H9 (cell line): Measurements from ENCODE around the gene GRID1. TPM values are rescaled to one million over a fixed set of nuclear protein-coding genes. Genes with fewer than 3 reads are reported as not detected.
A peak's percentile ranks its signal among the peaks of the same experiment; 100 is the strongest.

Experiments used
- DNase-seq: peaks from one replicate; pipeline ENCODE4 v3.0.0-alpha.2; 2017
- H2AFZ ChIP-seq: one replicate; pipeline ENCODE4 v1.6.1; 2013; ENCODE audit warnings: mild to moderate bottlenecking, low read length, control low read depth, moderate library complexity
- H2AK5ac ChIP-seq: 2 replicates; pipeline ENCODE4 v1.6.1; 2013; ENCODE audit warnings: low read length, control low read depth, mixed read lengths; ENCODE audit not compliant: insufficient read length
- H2BK120ac ChIP-seq: one replicate; pipeline ENCODE4 v1.6.1; 2013; ENCODE audit warnings: low read depth, mild to moderate bottlenecking, low read length, control low read depth, inconsistent platforms; ENCODE audit not compliant: poor library complexity, severe bottlenecking
- H2BK12ac ChIP-seq: 2 replicates; pipeline ENCODE4 v1.6.1; 2013; ENCODE audit warnings: low read length, control low read depth, mixed read lengths, low read depth; ENCODE audit not compliant: insufficient read length
- H2BK15ac ChIP-seq: 2 replicates; pipeline ENCODE4 v1.6.1; 2013; ENCODE audit warnings: low read depth, low read length, control low read depth
- H2BK20ac ChIP-seq: one replicate; pipeline ENCODE4 v1.6.1; 2013; ENCODE audit warnings: low read depth, mild to moderate bottlenecking, low read length, control low read depth, inconsistent platforms; ENCODE audit not compliant: poor library complexity, severe bottlenecking
- H2BK5ac ChIP-seq: 2 replicates; pipeline ENCODE4 v1.6.1; 2013; ENCODE audit warnings: low read length, control low read depth, mixed read lengths; ENCODE audit not compliant: insufficient read length
- H3K14ac ChIP-seq: 2 replicates; pipeline ENCODE4 v1.6.1; 2013; ENCODE audit warnings: low read length, control low read depth; ENCODE audit not compliant: insufficient read depth
- H3K18ac ChIP-seq: 2 replicates; pipeline ENCODE4 v1.6.1; 2013; ENCODE audit warnings: low read depth, mild to moderate bottlenecking, mixed read lengths, low read length, control low read depth; ENCODE audit not compliant: insufficient read length
- H3K23ac ChIP-seq: 2 replicates; pipeline ENCODE4 v1.6.1; 2013; ENCODE audit warnings: low read length, control low read depth, mixed read lengths, low read depth; ENCODE audit not compliant: insufficient read length
- H3K23me2 ChIP-seq: 2 replicates; pipeline ENCODE4 v1.6.1; 2013; ENCODE audit warnings: low read depth, mild to moderate bottlenecking, mixed read lengths, low read length, control low read depth; ENCODE audit not compliant: insufficient read length, poor library complexity, severe bottlenecking
- H3K27ac ChIP-seq: 2 replicates; pipeline ENCODE4 v1.5.1; 2013; ENCODE audit warnings: low read length, control low read depth, mixed read lengths, low read depth; ENCODE audit not compliant: insufficient read length
- H3K27me3 ChIP-seq: 2 replicates; pipeline ENCODE4 v1.6.1; 2013; ENCODE audit warnings: low read length, control low read depth, inconsistent platforms; ENCODE audit not compliant: insufficient read depth
- H3K4ac ChIP-seq: 2 replicates; pipeline ENCODE4 v1.6.1; 2013; ENCODE audit warnings: low read depth, mild to moderate bottlenecking, control low read depth, inconsistent platforms, low read length, moderate library complexity
- H3K4me1 ChIP-seq: 2 replicates; pipeline ENCODE4 v1.6.1; 2013; ENCODE audit warnings: low read length, control low read depth, inconsistent platforms; ENCODE audit not compliant: insufficient read depth
- H3K4me2 ChIP-seq: 2 replicates; pipeline ENCODE4 v1.6.1; 2013; ENCODE audit warnings: low read length, control low read depth, mixed read lengths; ENCODE audit not compliant: insufficient read length, insufficient read depth
- H3K56ac ChIP-seq: 2 replicates; pipeline ENCODE4 v1.6.1; 2013; ENCODE audit warnings: low read depth, mild to moderate bottlenecking, mixed read lengths, low read length, control low read depth; ENCODE audit not compliant: insufficient read length
- H3K79me1 ChIP-seq: 2 replicates; pipeline ENCODE4 v1.6.1; 2013; ENCODE audit warnings: low read depth, mild to moderate bottlenecking, moderate library complexity, low read length, control low read depth, inconsistent platforms; ENCODE audit not compliant: insufficient read depth, poor library complexity, severe bottlenecking
- H3K79me2 ChIP-seq: 2 replicates; pipeline ENCODE4 v1.6.1; 2013; ENCODE audit warnings: low read length, control low read depth, inconsistent platforms; ENCODE audit not compliant: insufficient read depth
- H3K9ac ChIP-seq: 2 replicates; pipeline ENCODE4 v1.6.1; 2013; ENCODE audit warnings: low read length, control low read depth, mixed read lengths; ENCODE audit not compliant: insufficient read length; ENCODE audit errors: extremely low read depth
- H3K9me3 ChIP-seq: one replicate; pipeline ENCODE4 v1.6.1; 2013; ENCODE audit warnings: low read depth, low read length, inconsistent platforms; ENCODE audit not compliant: control insufficient read depth
- H3T11ph ChIP-seq: one replicate; pipeline ENCODE4 v1.6.1; 2013; ENCODE audit warnings: mild to moderate bottlenecking, low read length, control low read depth, inconsistent platforms
- H4K20me1 ChIP-seq: one replicate; pipeline ENCODE4 v1.6.1; 2013; ENCODE audit not compliant: control insufficient read depth, insufficient read length, insufficient read depth
- H4K5ac ChIP-seq: 2 replicates; pipeline ENCODE4 v1.6.1; 2013; ENCODE audit warnings: low read depth, mild to moderate bottlenecking, mixed read lengths, low read length, control low read depth; ENCODE audit not compliant: insufficient read length
- H4K8ac ChIP-seq: replicated peaks from 2 replicates; pipeline ENCODE4 v1.6.1; 2013; ENCODE audit warnings: low read length, control low read depth, mixed read lengths, low read depth; ENCODE audit not compliant: insufficient read length
- H4K91ac ChIP-seq: 2 replicates; pipeline ENCODE4 v1.6.1; 2013; ENCODE audit warnings: low read depth, mild to moderate bottlenecking, moderate library complexity, mixed read lengths, low read length, control low read depth; ENCODE audit not compliant: insufficient read length
- H3K27ac Mint-ChIP-seq, 3 experiments: 2 replicates in 2 of 3; 3 replicates in 1 of 3; pipeline ENCODE4 v1.8.0; 2020 to 2021; ENCODE audit warnings: mixed read lengths in 3 of 3, mild to moderate bottlenecking in 1 of 3, moderate library complexity in 1 of 3
- H3K27me3 Mint-ChIP-seq: 2 replicates; pipeline ENCODE4 v1.8.0; 2021; ENCODE audit warnings: low read depth, mild to moderate bottlenecking, moderate library complexity, mixed read lengths
- H3K36me3 Mint-ChIP-seq, 3 experiments: 2 replicates in 2 of 3; 3 replicates in 1 of 3; pipeline ENCODE4 v1.8.0; 2020 to 2021; ENCODE audit warnings: low read depth in 3 of 3, mixed read lengths in 3 of 3; ENCODE audit not compliant: insufficient read depth in 1 of 3
- H3K4me1 Mint-ChIP-seq, 2 experiments: 2 replicates each; pipeline ENCODE4 v1.8.0; 2020; ENCODE audit warnings: mixed read lengths in 2 of 2
- H3K4me3 Mint-ChIP-seq, 2 experiments: 2 replicates in 1 of 2; 3 replicates in 1 of 2; pipeline ENCODE4 v1.8.0; 2020 to 2021; ENCODE audit warnings: mild to moderate bottlenecking in 2 of 2, mixed read lengths in 2 of 2, moderate library complexity in 1 of 2
- H3K9me3 Mint-ChIP-seq, 2 experiments: 2 replicates in 1 of 2; 3 replicates in 1 of 2; pipeline ENCODE4 v1.8.0; 2020; ENCODE audit warnings: mild to moderate bottlenecking in 2 of 2, mixed read lengths in 2 of 2, moderate library complexity in 1 of 2
- WGBS: extraction: QIAGEN DNeasy Blood & Tissue Kit; methylation state at CpG from one replicate; pipeline ENCODE4 v1.1.7; 2013; ENCODE audit warnings: missing lambda C conversion rate, low lambda C conversion rate, mixed read lengths; ENCODE audit not compliant: insufficient read length; ENCODE audit errors: extremely low coverage; 5-methylcytosine and 5-hydroxymethylcytosine counted together
- total RNA-seq: library from RNA; stranded (reverse); gene quantifications from 2 replicates; pipeline ENCODE4 v1.2.1, GENCODE V29; 2021
- TF ChIP-seq, protein P1 (sequence below): fragments of 200-600 bp; sonication (generic); conservative IDR thresholded peaks from 3 replicates; pipeline ENCODE4 v1.8.0; 2021; ENCODE audit warnings: antibody characterized with exemption, mild to moderate bottlenecking

GRID1 gene
- total RNA-seq, 1 experiment from 2014 or later, result 0.35 TPM

DNA sequence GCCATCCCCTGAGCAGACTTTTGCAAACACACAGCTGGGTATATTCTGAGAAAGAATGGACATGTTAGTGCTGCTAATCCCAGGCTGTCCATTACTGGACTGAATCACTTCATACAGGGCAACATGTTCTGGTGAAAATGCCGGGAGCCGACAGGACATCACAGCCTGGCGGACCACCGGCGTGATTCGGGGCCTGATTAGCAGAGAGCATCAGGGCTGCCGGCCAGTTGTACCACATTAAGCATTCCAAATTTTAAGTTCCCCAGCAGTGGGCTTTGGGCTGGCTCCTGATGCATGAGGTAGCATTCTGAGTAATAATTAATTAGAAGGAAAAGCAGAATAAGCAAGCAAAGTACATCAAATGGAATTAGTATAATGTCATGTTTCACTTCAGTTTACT is 229.0 kb downstream of the GRID1 start:
- TF ChIP-seq, protein P1, sequence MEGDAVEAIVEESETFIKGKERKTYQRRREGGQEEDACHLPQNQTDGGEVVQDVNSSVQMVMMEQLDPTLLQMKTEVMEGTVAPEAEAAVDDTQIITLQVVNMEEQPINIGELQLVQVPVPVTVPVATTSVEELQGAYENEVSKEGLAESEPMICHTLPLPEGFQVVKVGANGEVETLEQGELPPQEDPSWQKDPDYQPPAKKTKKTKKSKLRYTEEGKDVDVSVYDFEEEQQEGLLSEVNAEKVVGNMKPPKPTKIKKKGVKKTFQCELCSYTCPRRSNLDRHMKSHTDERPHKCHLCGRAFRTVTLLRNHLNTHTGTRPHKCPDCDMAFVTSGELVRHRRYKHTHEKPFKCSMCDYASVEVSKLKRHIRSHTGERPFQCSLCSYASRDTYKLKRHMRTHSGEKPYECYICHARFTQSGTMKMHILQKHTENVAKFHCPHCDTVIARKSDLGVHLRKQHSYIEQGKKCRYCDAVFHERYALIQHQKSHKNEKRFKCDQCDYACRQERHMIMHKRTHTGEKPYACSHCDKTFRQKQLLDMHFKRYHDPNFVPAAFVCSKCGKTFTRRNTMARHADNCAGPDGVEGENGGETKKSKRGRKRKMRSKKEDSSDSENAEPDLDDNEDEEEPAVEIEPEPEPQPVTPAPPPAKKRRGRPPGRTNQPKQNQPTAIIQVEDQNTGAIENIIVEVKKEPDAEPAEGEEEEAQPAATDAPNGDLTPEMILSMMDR, result no peak
- Histone ChIP-seq H3K4ac (no peak overlapping the region), H2BK20ac (no peak overlapping the region)

More for the DNA sequence above, 229.0 kb downstream of the GRID1 start:
- no peak overlapping the region for H3K27ac ChIP-seq
- H3K14ac ChIP-seq, result no peak overlapping the region
- no peak overlapping the region for H2AK5ac ChIP-seq
- H3K4me2 ChIP-seq, result no peak overlapping the region
- H2BK5ac ChIP-seq, result no peak overlapping the region
- Mint-ChIP-seq H3K27me3 (no peaks in the 10 kb centered on the region; the same call in 1 of the 2 replicates), H3K27ac (peak overlapping the region in 1 of 3 experiments; percentile 34; a peak in 1 of 7 replicates), H3K9me3 (no peaks in the 10 kb centered on the region), H3K36me3 (no peaks in the 10 kb centered on the region), H3K4me3 (no peak overlapping the region), H3K4me1 (peaks cover 0 to 5% of the 10 kb centered on the region in 2 experiments; a peak in 1 of 4 replicates)
- no peaks in the 10 kb centered on the region for H3K27me3 ChIP-seq
- no peak overlapping the region for H2BK15ac ChIP-seq
- no peaks in the 10 kb centered on the region for H4K20me1 ChIP-seq
- H4K91ac ChIP-seq, result no peak overlapping the region
- H4K5ac ChIP-seq, result no peak overlapping the region
- no peaks in the 10 kb centered on the region for H3K79me1 ChIP-seq
- no peak for DNase-seq
- H3K4me1 ChIP-seq, result no peaks in the 10 kb centered on the region
- H3K9ac ChIP-seq, result no peak overlapping the region
- no peaks in the 10 kb centered on the region for H3K9me3 ChIP-seq
- no peak overlapping the region for H3K23ac ChIP-seq
- no peak overlapping the region for H3K18ac ChIP-seq
- H2BK120ac ChIP-seq, result no peak overlapping the region
- no peak overlapping the region for H2AFZ ChIP-seq
- H2BK12ac ChIP-seq, result no peak overlapping the region
- no CpG with 5 or more reads among the region's 7 CpGs for WGBS
- no peak overlapping the region for H3K56ac ChIP-seq
- no peak overlapping the region for H4K8ac ChIP-seq
- no peaks in the 10 kb centered on the region for H3K79me2 ChIP-seq
- H3K23me2 ChIP-seq, result no peaks in the 10 kb centered on the region
- no peak overlapping the region for H3T11ph ChIP-seq
